ENCODE data around the gene BMI1.

BMI1 gene

DNA sequence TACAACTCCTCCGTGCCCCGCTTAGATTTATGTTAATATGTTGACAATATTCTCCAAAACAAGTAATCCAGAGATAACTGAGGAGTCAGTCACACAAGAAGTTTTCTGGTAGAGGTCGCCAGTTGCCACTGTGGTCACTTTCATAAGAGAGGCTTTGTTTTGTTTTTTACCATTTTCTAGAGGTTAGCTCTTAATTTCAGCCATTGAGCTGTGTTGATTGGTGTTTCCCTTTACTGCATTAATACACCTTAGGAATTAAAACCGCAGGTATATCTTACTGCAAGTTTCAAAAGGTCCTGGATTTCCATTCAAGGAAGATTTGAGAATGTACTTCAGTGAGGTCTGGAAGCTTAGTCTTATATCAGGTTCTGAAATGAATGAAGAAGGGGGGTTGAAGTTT is 3.5 kb downstream of the BMI1 start:
- H3K4me3 ChIP-seq: peak overlapping the region; percentile 77
- DNase-seq (ENCODE audit: low spot score): no peak
- H3K27ac ChIP-seq: no peak overlapping the region
- TF ChIP-seq, protein P1, sequence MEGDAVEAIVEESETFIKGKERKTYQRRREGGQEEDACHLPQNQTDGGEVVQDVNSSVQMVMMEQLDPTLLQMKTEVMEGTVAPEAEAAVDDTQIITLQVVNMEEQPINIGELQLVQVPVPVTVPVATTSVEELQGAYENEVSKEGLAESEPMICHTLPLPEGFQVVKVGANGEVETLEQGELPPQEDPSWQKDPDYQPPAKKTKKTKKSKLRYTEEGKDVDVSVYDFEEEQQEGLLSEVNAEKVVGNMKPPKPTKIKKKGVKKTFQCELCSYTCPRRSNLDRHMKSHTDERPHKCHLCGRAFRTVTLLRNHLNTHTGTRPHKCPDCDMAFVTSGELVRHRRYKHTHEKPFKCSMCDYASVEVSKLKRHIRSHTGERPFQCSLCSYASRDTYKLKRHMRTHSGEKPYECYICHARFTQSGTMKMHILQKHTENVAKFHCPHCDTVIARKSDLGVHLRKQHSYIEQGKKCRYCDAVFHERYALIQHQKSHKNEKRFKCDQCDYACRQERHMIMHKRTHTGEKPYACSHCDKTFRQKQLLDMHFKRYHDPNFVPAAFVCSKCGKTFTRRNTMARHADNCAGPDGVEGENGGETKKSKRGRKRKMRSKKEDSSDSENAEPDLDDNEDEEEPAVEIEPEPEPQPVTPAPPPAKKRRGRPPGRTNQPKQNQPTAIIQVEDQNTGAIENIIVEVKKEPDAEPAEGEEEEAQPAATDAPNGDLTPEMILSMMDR (IDR thresholded peaks at IDR 0.05): no peak

- TF ChIP-seq, protein P1 (IDR thresholded peaks at IDR 0.05): no peak
- Histone ChIP-seq H3K27ac (peak overlapping the region; percentile 22 to 87), H3K4me3 (peak overlapping the region; percentile 77)
- no peak for DNase-seq (ENCODE audit: low spot score)
These were observed 4.0 kb downstream of the BMI1 start for GRCh38 chr10:22324893-22325271.

DNA sequence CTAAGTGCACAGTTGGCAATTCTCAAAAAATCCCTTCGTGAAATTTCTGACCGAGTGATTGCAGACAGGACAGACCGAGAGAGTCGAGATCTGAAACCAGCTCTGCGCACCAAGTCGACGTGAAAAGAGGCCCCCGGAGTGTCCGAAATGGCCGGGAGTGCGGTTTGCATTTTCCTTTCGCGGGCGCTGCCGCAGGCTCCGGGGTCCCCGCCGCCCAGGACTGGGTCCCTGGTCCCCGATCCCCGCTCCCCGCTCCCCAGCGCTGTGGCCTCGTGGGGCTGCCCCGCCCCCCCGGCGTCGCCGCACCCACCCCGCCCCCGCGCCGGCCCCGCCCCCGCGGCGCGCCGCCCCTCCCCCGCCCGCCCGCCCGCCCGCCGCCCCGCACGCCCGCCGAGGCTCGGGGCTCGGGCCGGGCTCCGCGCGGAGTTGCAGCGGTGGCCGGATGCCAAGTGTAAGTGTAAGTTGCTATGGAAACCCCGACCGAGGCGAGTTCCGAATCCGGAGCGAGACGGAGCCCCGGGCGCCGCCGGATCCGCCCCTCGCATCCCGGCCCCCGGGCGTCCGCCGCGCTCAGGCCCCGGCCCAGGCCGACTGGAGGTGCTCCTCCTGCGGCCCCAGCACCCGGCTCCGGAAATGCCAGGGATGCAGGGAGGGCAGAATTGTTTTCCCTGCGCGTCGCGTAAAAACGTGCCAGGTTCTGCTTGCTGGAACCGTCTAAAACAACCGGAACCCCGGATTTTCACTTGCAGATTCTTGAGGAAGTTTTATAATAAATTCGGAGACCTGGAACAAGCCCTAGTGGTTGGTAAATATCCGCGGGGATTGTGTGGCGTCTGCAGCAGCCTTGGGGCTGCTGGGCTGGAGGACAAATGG is 4.6 kb downstream of the BMI1 start:
- Histone ChIP-seq H3K4me3 (peak overlapping the region; percentile 77), H3K27ac (peak overlapping the region; percentile 22 to 87)
- TF ChIP-seq, protein P1 (IDR thresholded peaks at IDR 0.05): no peak
- DNase-seq (ENCODE audit: low spot score): peak; percentile 85

GRCh38 chr10:22326145-22326702 is 5.3 kb downstream of the BMI1 start:
- TF ChIP-seq, protein P1 (IDR thresholded peaks at IDR 0.05): no peak
- DNase-seq (ENCODE audit: low spot score): no peak
- Histone ChIP-seq H3K27ac (peak overlapping the region in 1 of 2 donors; percentile 87), H3K4me3 (peak overlapping the region; percentile 77)

- DNase-seq (ENCODE audit: low spot score): no peak
- TF ChIP-seq, protein P1 (IDR thresholded peaks at IDR 0.05): no peak
- Histone ChIP-seq H3K27ac (no peak overlapping the region), H3K4me3 (no peak overlapping the region)
These were observed 8.3 kb downstream of the BMI1 start for GRCh38 chr10:22329150-22329549.

- H3K4me3 ChIP-seq: no peak overlapping the region
- DNase-seq (ENCODE audit: low spot score): no peak
- TF ChIP-seq, protein P1 (IDR thresholded peaks at IDR 0.05): no peak
- no peak overlapping the region for H3K27ac ChIP-seq
These were observed 11.3 kb downstream of the BMI1 start for GRCh38 chr10:22332116-22332692.

All from coronary artery (tissue), 2 donors.